ENCODE results near the gene ERI3. TPM values are rescaled to one million over a fixed set of nuclear protein-coding genes. Genes with fewer than 3 reads are reported as not detected.

ERI3 gene
- total and polyA plus RNA-seq, 2 donors (not counting 3 experiments of a cell fraction or from before 2014, with no cell fraction given) = 45.3 to 94.0 TPM

GRCh38 chr1:44264451-44264771 is 90.6 kb downstream of the ERI3 start:
- dilution Hi-C loops (cut with MboI; ENCODE audit: extremely low pct_ligation_motif_present, low sequenced_read_pairs) = no loop called here
- Histone ChIP-seq H3K4me2 (ENCODE audit: insufficient read depth, low read length) (no peak overlapping the region), H3K4me3 (replicated peaks in 1 of 3; ENCODE audit: insufficient read depth in 1 of 3, low read depth in 1 of 3, low read length in 3 of 3) (no peak overlapping the region), H3K79me2 (ENCODE audit: control insufficient read depth, insufficient read depth, low read length) (no peaks in the 10 kb centered on the region), H3K27ac (ENCODE audit: insufficient read depth, low read depth, low read length) (no peak overlapping the region), H3K9me1 (replicated peaks; ENCODE audit: control insufficient read depth, extremely low read depth, insufficient read depth, low read length) (no peaks in the 10 kb centered on the region), H4K20me1 (replicated peaks; ENCODE audit: control insufficient read depth, extremely low read depth, insufficient read depth, low read length) (no peaks in the 10 kb centered on the region), H3K27me3 (ENCODE audit: control insufficient read depth in 2 of 2, insufficient read depth in 2 of 2, low read length in 2 of 2) (no peaks in the 10 kb centered on the region), H3K36me3 (ENCODE audit: control insufficient read depth in 2 of 2, extremely low read depth in 1 of 2, insufficient read depth in 2 of 2, low read length in 2 of 2) (no peaks in the 10 kb centered on the region), H3K9me3 (replicated peaks; ENCODE audit: control insufficient read depth, insufficient read depth, low read length) (no peaks in the 10 kb centered on the region), H2AFZ (ENCODE audit: low read depth, low read length) (no peak overlapping the region), H3K4me1 (ENCODE audit: control insufficient read depth, extremely low read depth, insufficient read depth, low read length) (no peaks in the 10 kb centered on the region), H3K9ac (replicated peaks; ENCODE audit: extremely low read depth, insufficient read depth, low read length) (no peak overlapping the region)
- no TSS peak for BruUV-seq (replicated peaks)
- FAIRE-seq (no peak), DNase-seq (ENCODE audit: low read depth, low spot score) (no peak)
- intact Hi-C loops (cut with micrococcal nuclease) = no loop called here
- ChIA-PET CTCF (interaction anchor here (1.0 kb wide), 1 partner anchor 27 kb away, joined by 3 read pairs; no protein-coding TSS in a partner anchor), POLR2A (no interaction called here)
- TF ChIP-seq EZH2 (IDR thresholded peaks at IDR 0.05; ENCODE audit: borderline replicate concordance, low read depth, low read length, severe bottlenecking) = no peak
- no peak for TF ChIP-seq FOS (IDR thresholded peaks at IDR 0.05; ENCODE audit: borderline replicate concordance, insufficient read depth, low read length)
- no peak for TF ChIP-seq POLR2A (IDR thresholded peaks at IDR 0.05; ENCODE audit: low read depth, low read length)
- TF ChIP-seq JUN (IDR thresholded peaks at IDR 0.05; ENCODE audit: borderline replicate concordance, insufficient read depth, insufficient read length, low read depth) = no peak
- TF ChIP-seq MYC (IDR thresholded peaks at IDR 0.05; ENCODE audit: low read depth, low read length) = no peak
- TF ChIP-seq, protein P1, sequence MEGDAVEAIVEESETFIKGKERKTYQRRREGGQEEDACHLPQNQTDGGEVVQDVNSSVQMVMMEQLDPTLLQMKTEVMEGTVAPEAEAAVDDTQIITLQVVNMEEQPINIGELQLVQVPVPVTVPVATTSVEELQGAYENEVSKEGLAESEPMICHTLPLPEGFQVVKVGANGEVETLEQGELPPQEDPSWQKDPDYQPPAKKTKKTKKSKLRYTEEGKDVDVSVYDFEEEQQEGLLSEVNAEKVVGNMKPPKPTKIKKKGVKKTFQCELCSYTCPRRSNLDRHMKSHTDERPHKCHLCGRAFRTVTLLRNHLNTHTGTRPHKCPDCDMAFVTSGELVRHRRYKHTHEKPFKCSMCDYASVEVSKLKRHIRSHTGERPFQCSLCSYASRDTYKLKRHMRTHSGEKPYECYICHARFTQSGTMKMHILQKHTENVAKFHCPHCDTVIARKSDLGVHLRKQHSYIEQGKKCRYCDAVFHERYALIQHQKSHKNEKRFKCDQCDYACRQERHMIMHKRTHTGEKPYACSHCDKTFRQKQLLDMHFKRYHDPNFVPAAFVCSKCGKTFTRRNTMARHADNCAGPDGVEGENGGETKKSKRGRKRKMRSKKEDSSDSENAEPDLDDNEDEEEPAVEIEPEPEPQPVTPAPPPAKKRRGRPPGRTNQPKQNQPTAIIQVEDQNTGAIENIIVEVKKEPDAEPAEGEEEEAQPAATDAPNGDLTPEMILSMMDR (IDR thresholded peaks at IDR 0.05; ENCODE audit: extremely low read depth in 1 of 2, insufficient read depth in 1 of 2, low read depth in 1 of 2, low read length in 2 of 2) = no peak
- no peak for TF ChIP-seq MAX (IDR thresholded peaks at IDR 0.05; ENCODE audit: insufficient read depth, insufficient read length)
- TF ChIP-seq POLR2AphosphoS5 (IDR thresholded peaks at IDR 0.05; ENCODE audit: insufficient read depth, low read depth, low read length) = no peak
- TF ChIP-seq GATA2 (IDR thresholded peaks at IDR 0.05; ENCODE audit: insufficient read depth, insufficient read length, low read depth, low read length) = no peak

Measured in endothelial cell of umbilical vein (primary cell).